GM21360 (cell line): ENCODE data around the gene HOXD8.

Experiments
- ATAC-seq: cut with Tn5 transposase; IDR thresholded peaks from one replicate; pipeline ENCODE4 v1.9.1; 2021; ENCODE audit warnings: mild to moderate bottlenecking, moderate library complexity; ENCODE audit not compliant: unreplicated experiment

HOXD8 gene

DNA sequence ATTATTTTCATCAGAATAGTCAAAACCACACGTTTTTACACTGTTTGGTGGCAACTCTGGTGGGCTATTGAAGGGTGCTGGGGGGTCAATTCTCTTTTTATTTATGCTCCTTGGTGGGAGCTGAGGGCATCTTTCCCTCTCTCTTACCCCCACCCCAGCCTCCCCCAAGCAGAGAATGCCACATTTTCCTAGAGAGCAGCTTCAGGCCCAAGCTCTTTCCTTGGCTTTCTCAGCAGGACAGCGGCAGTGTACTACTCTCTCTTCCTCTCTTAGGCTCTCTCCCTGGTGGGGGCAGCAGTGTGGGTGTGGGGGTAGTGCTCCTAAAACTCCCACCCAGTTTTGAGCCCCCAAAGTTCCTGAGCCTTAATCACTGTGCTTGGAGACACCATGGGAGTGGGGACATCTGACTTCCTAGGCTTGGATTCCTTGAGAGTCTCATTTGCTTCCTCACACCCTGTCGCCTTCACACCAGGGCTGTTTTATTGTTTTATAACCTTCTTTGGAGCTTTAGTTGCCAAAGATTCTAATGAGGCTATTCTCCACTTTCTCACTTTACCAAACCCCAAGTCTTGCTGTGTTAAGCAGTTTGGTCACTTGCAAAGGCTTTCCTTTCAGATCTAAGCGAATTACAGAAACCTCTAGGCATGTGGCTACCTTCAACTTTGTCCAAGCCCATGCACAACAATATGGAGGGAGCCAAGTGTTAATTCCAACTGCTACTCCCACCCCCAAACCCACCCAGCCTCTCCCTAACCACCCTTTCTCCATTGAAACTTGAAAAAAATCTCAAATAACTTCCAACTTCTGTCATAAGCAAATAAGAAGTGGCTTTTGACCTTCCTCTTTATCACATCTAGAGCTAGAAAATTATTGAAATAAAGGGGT is 15.8 kb downstream of the HOXD8 start:
- no peak for ATAC-seq

DNA sequence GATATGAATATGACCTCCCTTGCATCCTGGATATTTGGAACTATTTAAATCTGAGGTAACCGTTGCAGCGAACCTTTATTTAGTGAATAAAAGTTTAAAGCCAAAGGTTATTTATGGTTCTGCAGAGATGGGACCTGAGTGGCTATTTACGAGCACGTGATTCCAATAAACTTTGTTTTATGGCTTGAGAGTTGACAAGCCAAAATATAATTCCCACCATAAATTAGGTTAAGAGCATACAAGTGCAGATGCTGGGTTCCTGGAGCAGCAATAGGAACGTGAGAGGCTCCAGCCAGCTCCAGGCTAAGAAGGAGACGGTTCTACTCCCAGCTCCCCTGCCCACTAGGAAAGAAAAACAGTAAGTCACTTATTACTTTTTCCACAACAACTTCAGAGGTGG is 16.6 kb downstream of the HOXD8 start:
- no peak for ATAC-seq

DNA sequence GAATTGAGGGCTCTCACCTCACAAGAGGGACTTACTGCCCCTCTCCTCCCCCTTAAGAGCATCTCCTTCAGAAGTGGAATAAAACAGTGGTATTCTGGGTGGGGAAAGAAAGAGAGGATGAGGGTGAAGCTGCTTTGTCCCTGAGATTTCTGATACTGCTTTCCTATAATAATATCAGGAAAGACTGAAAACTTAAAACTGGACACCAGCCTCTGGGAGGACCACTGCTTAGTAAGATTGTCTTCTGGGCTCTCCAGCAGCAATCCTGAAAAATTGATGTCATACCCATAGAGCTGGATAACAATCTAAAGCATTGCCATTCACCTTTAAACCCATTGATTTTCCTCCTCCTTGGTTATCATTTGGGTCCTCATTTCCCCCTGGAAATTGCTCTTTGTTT is 17.1 kb downstream of the HOXD8 start:
- no peak for ATAC-seq

DNA sequence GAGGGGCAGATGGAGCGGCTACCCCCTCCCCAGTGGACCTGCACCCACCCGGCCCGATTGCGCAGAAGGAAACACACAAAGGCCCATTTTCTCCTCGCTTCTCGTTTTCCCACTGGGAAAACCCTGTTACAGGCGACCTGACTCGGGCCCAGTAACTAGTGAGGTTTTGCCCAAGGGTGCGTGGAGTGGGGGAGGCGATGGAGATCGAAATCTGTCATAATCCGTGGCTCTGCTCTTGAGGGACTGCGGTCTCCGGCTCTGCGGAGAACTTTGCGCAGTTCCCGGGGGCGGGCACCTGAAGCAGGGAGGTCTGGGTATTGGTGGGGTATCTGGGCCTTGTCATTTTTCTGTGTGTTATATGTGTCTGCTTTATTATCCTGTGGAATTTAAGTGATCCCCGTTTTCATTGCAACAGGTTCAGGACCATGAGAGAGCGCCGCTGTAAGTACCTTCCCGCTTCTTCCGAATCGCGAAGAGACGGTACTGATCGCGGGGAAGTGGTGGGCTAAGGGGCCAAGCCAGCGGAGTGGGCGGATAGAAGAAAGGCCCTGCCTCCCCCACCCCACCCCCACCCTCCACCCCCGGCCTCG is 17.8 kb downstream of the HOXD8 start:
- ATAC-seq, result no peak

DNA sequence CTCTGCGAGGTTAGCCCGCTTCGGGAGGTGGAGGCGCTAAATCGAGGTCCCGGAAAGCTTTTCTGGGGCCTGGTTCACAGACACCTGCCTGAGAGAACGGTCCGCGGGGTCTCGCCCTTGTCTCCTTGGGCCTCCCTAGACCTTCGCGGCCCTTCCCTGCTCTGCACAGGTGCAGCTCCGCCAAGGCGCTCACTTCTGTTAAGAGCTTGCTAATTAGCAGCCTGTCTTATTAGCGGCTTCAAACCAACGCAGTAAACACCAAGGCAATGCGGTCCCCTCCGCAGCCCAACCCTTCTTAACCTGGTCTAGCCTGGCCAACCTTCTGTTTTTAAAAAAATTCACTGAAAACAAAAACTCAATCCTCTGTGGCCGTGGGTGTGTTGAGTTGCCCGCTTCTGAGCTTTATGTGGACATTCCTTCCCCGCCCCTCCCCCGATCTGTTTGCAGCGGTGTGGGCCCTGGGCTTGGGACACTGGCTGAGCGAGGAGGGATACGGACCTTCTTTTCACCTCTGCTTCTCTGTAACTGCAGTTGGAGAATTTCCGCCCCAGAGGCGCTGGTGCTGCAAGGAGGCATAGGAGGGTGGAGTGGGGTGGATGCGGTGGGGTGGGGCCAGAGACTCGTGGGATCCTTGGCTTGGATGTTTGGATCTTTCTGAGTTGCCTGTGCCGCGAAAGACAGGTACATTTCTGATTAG is 18.4 kb downstream of the HOXD8 start:
- no peak for ATAC-seq

DNA sequence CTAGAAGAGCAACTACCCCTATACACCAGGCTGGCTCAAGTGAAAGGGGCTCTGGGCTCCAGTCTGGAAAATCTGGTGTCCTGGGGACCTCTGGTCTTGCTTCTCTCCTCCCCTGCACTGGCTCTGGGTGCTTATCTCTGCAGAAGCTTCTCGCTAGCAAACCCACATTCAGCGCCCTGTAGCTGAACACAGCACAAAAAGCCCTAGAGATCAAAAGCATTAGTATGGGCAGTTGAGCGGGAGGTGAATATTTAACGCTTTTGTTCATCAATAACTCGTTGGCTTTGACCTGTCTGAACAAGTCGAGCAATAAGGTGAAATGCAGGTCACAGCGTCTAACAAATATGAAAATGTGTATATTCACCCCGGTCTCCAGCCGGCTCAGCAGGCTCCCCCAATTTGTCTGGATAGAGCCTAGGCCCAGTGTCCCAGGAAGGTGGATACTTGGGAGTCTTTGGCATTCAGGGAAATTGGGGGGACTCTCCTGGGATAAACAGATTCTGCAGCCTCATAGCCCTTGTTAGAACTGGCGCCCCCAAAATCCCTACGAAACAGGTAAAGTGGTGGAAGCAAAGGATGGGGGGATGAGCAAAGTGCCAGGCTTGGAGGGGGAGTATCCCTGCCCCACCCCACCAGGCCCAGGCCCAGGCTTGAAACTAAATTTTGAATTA is 19.4 kb downstream of the HOXD8 start:
- no peak for ATAC-seq

DNA sequence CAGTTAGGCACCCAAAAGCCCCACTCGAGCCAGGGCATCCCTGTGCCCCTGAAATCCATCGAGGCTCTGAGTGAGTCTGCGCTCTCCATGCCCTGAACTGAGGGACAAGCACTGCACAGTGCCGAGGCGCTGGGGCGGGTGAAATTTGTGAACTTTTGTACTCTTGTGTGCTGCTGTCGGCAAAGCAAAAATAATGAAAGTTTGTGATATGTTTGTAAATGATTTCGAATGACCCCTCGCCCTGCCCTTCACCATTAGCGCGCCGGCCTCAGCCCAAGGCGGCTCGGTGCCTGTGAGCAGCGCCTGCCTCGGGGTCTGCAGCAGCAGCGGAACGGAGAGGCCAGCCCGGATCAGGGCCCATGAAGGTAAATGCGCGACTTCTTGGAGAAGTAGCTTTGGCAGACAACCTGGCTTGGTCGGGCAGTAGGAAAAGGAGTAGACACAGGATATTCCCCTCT is 20.0 kb downstream of the HOXD8 start:
- no peak for ATAC-seq

DNA sequence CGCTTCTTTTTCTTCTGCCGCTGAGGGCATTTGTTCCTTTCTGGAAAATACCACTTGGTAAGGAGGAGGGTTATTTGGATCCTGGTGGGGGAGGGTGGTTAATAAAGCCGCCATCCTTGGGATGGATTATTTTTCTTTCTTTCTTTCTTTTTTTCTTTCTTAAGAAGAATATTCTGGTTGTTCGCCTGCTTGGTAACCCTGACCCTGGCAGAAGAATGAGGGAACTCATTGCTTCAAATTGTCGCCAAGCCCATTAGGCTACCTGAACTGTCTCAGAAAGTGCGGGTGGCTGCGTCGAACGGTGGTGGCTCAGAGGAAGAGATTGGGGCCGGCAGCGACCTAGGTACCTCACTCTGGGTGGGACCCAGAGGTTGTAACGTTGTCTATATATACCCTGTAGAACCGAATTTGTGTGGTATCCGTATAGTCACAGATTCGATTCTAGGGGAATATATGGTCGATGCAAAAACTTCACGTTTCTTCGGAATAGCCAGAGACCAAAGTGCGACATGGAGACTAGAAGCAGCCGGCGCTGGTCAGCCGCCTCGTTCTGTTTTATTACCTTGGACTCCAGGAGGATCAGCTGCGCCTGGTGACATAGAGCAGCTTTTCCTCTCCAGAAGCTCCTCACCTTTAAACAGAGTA is 20.6 kb downstream of the HOXD8 start:
- ATAC-seq, result no peak

DNA sequence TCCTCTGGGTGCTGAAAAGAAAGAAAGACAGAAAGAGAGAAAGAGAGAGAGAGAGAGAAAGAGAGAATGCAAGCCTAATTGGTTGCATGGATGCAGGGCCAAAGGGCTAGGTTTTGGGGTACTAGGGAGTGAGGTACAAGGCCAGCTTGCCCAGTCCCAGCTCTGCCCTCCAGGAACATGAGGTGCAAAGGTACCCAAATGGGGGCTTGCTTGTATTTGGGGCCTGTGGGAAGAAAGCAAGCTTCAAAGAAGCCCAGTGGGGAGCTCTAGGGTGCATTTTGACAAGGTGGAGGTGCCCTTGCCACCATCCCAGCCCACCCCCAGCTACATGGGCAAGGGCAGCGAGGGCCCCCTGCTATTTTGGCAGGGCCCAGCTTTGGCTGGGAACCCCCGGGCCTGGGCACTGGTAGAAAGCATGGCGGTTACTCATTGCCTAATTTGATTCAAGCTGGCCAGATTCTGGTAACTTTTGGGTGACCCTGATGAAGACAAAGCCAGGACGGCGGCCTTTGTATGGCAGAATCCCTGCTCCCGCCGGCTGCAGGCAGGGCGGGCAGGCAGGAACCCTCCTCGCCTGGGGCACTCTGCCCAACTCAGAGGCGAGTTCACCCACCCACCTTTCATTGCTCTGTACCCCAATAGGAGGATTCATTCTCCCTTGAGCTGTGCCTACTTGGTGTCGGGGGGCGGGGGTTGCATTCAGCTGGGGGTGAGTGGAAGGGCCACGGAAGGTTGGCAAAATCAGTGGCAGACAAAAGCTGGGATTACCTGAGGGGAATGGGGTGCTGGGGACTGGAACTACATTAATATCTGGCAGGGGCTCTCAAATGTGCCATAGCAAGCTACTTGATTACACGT is 21.3 kb downstream of the HOXD8 start:
- no peak for ATAC-seq

DNA sequence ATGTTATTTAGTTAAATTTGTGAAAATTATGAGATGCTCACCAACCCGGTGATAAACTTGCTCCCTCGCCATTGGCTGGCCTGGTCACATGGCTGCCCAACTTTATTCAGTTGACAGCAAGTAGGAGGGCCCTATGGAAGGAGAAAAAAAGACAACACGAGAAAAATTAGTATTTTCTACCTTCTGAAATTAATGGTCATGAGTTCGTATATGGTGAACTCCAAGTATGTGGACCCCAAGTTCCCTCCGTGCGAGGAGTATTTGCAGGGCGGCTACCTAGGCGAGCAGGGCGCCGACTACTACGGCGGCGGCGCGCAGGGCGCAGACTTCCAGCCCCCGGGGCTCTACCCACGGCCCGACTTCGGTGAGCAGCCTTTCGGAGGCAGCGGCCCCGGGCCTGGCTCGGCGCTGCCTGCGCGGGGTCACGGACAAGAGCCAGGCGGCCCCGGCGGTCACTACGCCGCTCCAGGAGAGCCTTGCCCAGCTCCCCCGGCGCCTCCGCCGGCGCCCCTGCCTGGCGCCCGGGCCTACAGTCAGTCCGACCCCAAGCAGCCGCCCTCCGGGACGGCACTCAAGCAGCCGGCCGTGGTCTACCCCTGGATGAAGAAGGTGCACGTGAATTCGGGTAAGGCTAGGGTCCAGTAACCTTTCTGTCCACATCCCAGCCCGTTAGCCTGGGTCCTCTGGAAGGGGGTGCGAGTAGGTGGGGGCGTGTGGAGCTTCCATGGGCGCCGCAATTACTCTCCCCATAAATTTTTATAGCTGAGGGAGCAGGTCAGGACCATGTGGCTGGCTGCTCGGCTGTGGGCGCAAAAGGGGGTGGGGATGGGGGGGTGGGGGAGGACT is 22.2 kb downstream of the HOXD8 start, which contains the start of gene HOXD4:
TSS of gene HOXD4 (plus strand) at position 109 of the 846 bp plus-strand sequence. CDS start at position 193, 84 bp downstream.
- no peak for ATAC-seq

DNA sequence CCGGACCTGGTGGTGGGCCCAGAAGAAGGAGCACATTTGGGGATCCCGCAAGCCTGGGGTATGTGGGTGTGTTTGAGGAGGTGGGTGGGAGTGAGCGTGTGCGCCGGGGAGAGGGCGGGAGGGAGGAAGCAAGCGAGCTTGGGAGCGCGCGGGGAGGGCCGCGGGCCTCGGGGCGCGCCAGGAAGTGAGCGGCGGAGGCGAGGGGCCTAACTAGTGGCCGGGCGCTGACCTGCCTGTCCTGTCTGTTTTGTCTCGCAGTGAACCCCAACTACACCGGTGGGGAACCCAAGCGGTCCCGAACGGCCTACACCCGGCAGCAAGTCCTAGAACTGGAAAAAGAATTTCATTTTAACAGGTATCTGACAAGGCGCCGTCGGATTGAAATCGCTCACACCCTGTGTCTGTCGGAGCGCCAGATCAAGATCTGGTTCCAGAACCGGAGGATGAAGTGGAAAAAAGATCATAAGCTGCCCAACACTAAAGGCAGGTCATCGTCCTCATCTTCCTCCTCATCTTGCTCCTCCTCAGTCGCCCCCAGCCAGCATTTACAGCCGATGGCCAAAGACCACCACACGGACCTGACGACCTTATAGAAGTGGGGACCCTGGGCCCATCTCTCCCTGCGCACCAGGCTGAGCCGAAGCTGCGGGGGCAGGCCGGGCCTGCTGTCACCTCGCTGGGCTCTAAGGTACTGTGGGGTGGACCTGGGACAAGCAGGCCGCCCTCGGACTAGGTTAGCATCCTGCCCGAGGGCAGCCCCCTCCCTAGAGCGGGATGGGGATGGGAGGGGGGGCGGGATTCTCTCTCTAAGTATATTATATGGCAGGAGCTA is 23.1 kb downstream of the HOXD8 start:
- ATAC-seq, result no peak

DNA sequence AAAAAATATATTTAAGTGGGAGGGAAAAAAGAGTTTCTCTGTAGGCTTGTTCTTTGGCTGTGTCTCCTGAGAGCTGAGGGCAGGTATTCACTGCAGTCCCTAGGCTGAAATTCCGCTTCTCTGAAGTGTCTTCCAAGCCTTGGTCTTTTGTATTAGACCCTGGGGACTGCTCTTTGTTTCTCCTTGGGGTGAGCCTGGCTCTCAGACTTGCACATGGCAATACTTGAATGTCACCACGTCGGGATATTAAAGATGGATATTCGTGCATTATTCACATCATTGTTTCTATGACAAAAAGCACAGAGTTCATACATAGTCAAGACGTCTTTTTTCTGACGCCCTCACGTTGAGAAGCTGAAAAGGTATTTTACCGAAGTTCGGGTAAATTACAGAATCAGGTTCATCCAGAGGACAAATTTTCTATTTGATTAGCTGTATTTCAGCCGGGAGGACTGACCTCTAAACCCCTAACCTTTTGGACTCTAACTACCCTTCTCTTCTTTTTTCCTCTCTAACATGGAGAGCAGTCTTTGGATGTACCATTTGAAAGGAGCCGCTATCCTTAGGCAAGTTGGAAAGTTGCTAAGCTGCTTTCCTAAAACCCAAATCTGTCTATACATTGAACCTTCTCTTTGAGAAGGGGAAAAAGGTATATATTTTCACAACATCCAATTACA is 25.2 kb downstream of the HOXD8 start:
- no peak for ATAC-seq

DNA sequence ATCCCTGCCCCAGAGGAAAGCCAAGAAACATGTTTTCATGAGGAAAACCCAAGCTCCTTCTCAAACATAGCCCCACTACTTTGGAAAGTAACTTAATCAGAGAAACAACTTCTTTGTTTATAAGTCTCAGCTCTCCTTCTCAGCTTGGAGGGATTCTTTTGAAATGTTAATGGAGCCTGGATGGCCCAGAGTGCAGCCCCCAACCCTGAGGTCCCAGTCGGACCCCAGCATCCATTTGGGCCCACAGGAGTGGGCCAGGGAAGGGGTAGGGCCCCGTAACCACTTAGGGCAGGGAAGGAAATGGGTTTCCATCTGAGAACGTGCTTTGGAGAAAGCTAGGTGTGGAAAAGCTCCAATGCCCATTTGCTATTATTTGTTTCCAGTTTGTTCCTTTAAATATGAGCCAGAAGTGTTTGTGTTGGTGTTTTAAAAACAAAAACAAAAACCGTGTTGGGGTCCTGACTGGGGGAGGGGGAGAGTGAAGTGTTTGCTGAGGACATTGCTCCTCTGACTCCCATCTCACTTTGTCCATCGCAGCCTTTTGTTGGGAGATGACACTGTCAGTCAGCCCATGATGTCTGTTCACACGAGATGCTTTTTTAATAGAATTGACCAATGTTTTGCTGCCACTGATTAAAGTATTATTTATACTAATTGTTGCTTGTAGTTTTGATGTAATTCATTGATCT is 26.0 kb downstream of the HOXD8 start:
- no peak for ATAC-seq

DNA sequence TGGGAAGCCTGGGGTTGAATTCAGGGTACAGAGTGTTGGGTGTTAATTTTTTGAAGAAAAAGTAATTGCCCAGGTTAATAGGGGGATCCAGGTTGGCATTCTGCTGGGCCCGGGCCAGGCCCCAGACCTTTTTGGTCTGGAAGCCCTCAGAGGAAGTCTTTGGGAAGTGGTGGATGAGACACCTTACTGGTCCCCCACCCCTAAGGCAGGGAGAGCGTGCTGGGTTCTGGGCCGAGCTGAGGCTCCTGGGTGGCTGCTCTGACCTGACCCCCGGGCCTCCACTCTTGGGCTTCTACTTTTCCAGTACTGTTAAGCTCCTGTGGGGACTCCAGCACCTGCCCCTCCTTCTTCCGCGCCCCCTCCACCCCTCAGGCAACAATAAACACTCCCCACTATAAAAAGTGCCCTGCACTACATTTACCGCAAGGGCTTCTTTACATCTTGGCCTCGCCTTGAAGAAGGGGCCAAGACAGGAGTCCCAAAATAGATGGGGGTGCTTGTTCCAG is 26.8 kb downstream of the HOXD8 start:
- ATAC-seq, result no peak

DNA sequence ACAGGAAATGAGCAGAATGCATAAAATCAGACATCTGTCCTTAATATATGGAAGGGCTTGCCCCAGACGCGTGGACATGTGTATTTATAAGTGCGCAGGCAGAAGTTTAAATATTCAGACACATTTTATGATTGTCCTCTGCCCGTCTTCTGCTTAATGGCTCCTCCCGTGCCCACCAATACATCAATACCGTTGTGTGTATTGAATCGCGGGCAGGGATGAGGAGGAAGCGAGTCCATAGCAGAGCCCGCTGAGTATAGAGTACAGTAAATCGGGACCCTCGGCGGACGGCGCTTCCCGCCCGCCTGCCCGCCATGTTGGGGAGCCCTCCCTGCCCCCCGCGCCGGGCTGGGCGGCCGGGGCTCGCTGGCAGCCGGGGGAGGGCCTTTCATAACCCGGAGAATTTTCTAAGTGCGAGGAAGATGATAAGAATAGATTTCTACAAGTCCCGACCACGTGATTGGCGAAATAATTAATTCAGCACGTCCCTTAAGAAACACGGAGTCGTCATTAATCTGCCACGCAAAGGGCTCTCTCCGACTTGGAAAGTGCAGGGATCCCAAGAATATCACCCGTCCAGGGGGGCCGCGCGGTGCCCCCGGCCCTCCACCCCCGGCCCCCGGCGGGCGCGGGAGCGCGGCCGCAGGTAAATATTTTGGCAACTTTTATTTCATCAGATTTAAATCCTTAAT is 27.4 kb downstream of the HOXD8 start, which contains the start of gene HOXD3:
TSS of gene HOXD3 (plus strand) at position 501 of the 692 bp plus-strand sequence. CDS start 11,808 bp downstream, outside the sequence.
- ATAC-seq, result no peak
